Measurements from ENCODE around the gene TGFBR3L. TPM values are rescaled to one million over a fixed set of nuclear protein-coding genes. Genes with fewer than 3 reads are reported as not detected.

The TGFBR3L gene
- total and polyA plus RNA-seq, 3 donors from 2014 or later = 1.2 to 2.2 TPM; not detected in 1

- no peak for DNase-seq
- no peaks in the 10 kb centered on the region for H3K36me3 ChIP-seq (ENCODE audit: low read depth, missing control alignments)
- H3K27ac ChIP-seq = no peak overlapping the region
- no peaks in the 10 kb centered on the region for H3K4me1 ChIP-seq
- TF ChIP-seq POLR2A (IDR thresholded peaks at IDR 0.05) (no peak), CTCF (IDR thresholded peaks at IDR 0.05) (no peak)
- no peaks in the 10 kb centered on the region for H3K27me3 ChIP-seq
- 57 to 69% methylated on average over 9 to 18 of the region's 18 CpGs for WGBS, 2 donors
- H3K9me3 ChIP-seq = no peaks in the 10 kb centered on the region
- intact Hi-C loops (cut with DNase I; ENCODE audit: low total_unique reads) = no loop called here
- H3K4me3 ChIP-seq = no peak overlapping the region
Observed at GRCh38 chr19:7894612-7895309, 19.9 kb upstream of the TGFBR3L start.

- H3K27me3 ChIP-seq = no peaks in the 10 kb centered on the region
- intact Hi-C loops (cut with DNase I; ENCODE audit: low total_unique reads) = no loop called here
- 81 to 88% methylated on average over 6 to 13 of the region's 13 CpGs for WGBS, 2 donors
- DNase-seq = no peak
- no peaks in the 10 kb centered on the region for H3K4me1 ChIP-seq
- no peaks in the 10 kb centered on the region for H3K36me3 ChIP-seq (ENCODE audit: low read depth, missing control alignments)
- H3K9me3 ChIP-seq = no peaks in the 10 kb centered on the region
- no peak overlapping the region for H3K27ac ChIP-seq
- H3K4me3 ChIP-seq = no peak overlapping the region
- no peak for TF ChIP-seq CTCF (IDR thresholded peaks at IDR 0.05)
- no peak for TF ChIP-seq POLR2A (IDR thresholded peaks at IDR 0.05)
Observed at GRCh38 chr19:7895565-7895964, 19.1 kb upstream of the TGFBR3L start.

- no peaks in the 10 kb centered on the region for H3K4me1 ChIP-seq
- H3K4me3 ChIP-seq = no peak overlapping the region
- no peak for TF ChIP-seq CTCF (IDR thresholded peaks at IDR 0.05)
- no peak for TF ChIP-seq POLR2A (IDR thresholded peaks at IDR 0.05)
- intact Hi-C loops (cut with DNase I; ENCODE audit: low total_unique reads) = no loop called here
- H3K27ac ChIP-seq = no peak overlapping the region
- H3K36me3 ChIP-seq (ENCODE audit: low read depth, missing control alignments) = no peaks in the 10 kb centered on the region
- H3K9me3 ChIP-seq = no peaks in the 10 kb centered on the region
- H3K27me3 ChIP-seq = no peaks in the 10 kb centered on the region
- WGBS, 2 donors = 80 to 84% methylated on average over 11 of the region's 11 CpGs
- DNase-seq = no peak
Observed at GRCh38 chr19:7897292-7897691, 17.3 kb upstream of the TGFBR3L start.

- no peak for TF ChIP-seq POLR2A (IDR thresholded peaks at IDR 0.05)
- TF ChIP-seq CTCF (IDR thresholded peaks at IDR 0.05) = no peak
- 94 to 98% methylated on average over 13 to 16 of the region's 16 CpGs for WGBS, 2 donors
- Histone ChIP-seq H3K27me3 (no peaks in the 10 kb centered on the region), H3K27ac (no peak overlapping the region), H3K9me3 (no peaks in the 10 kb centered on the region), H3K4me1 (peaks cover 7% of the 10 kb centered on the region), H3K36me3 (ENCODE audit: low read depth, missing control alignments) (no peaks in the 10 kb centered on the region), H3K4me3 (no peak overlapping the region)
- intact Hi-C loops (cut with DNase I; ENCODE audit: low total_unique reads) = no loop called here
- no peak for DNase-seq
Observed at GRCh38 chr19:7898967-7899366, 15.7 kb upstream of the TGFBR3L start.

All from testis (tissue), 3 donors.